HL-60/S4 treated with retinoic acid at 250 ng/mL for 4 days and 3 days (cell line): ENCODE data around the gene IFT52.

Experiments
- in situ Hi-C: fragments of 300-500 bp; cut with MboI; formaldehyde crosslinking; loops from 2 replicates; pipeline ENCODE4 v1.7.0; 2022; ENCODE audit warnings: low sequenced_read_pairs

IFT52 gene

DNA sequence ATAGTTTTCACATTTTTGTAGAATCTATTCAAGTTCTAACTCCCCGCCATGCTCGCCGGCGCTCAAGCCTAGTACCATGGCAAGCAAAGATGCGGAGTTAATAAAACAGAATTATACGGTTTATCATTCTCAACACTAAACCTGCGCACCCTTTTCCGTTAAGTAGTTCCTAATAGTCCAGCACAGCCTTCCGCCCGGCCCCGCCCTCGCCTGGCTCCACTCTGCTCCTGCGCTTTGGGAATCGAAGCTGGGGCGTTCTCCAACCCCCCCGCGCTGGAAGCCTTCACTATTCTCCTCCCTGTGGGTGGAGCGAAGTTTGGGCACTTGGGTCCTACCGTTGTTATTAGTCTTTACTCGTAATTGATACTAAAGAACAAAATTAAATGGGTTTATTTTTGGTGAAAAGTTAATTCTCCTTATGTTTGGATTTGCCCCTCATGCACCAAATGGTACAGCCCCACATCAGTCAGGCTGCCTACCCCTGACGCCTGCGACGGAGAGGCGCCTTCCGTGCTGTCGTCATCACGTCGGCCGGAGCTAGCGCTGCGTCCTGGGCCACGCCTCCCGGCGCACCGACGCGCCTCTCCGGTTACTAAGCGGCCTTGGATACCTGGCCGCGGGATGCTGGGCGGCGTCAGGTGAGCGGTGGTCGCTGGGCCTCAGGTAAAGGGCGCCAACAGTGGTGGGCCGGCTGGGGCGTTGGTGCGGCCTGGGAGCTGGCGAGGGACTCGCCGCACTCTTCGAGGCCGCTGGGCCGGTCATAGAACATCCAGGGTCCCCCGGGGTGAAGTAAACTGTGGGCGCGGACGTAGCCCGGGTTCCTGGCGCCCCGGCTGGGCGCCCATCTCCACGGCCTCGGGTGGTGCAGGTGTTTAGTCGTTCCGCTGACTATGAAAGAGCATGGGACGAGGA lies at the start of gene IFT52:
Gene IFT52, plus strand, starts transcription at position 546 of the 912 bp plus-strand sequence. CDS start 3,762 bp downstream, outside the sequence.
- in situ Hi-C loops = no loop called here

DNA sequence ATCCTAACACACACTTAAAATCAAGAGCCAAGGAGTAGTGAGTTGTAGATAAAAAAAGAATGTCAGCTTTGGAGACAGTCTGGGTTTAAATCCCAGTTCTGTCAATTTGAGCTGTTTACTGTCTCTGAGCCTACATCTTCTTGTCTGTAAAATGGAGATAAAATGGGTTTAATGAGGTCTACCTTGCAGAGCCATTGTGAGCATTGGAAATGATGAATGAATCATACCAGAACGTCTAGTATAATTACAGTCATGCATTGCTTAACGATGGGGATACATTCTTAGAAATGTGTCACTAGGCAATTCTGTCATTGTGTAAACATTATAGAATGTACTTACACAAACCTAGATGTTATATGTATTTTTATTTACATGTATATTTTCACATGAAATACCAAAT lies 49.5 kb upstream of the IFT52 start:
- in situ Hi-C loops = loop anchor here (25.0 kb wide), 1 partner anchor 546 kb away; no protein-coding TSS in a partner anchor

- in situ Hi-C loops = loop anchor here (25.0 kb wide), 1 partner anchor 545 kb away; no protein-coding TSS in a partner anchor
These were observed 48.6 kb upstream of the IFT52 start for GRCh38 chr20:43542161-43542560.

- in situ Hi-C loops = loop anchor here (25.0 kb wide), 1 partner anchor 545 kb away; no protein-coding TSS in a partner anchor
These were observed 48.1 kb upstream of the IFT52 start for GRCh38 chr20:43542674-43543073.

- in situ Hi-C loops = loop anchor here (25.0 kb wide), 1 partner anchor 544 kb away; no protein-coding TSS in a partner anchor
These were observed 47.6 kb upstream of the IFT52 start for GRCh38 chr20:43543138-43543537.

DNA sequence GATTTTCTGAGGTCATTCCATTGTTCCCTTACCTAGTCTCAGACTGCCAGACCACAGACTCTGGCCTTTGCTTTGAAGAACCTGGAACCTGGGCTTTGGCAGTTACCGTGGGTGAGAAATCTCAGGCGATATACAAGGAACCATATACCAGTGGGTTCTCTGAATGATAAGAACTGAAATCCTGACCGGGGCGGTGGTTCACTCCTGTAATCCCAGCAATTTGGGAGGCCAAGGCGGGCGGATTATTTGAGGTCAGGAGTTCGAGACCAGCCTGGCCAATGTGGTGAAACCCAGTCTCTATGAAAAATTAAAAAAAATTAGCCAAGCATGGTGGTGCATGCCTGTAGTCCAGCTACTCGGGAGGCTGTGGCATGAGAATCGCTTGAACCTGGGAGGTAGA lies 46.2 kb upstream of the IFT52 start:
- in situ Hi-C loops = loop anchor here (25.0 kb wide), 1 partner anchor 543 kb away; no protein-coding TSS in a partner anchor

GRCh38 chr20:43545837-43546578 lies 44.7 kb upstream of the IFT52 start:
- in situ Hi-C loops = loop anchor here (25.0 kb wide), 1 partner anchor 541 kb away; no protein-coding TSS in a partner anchor

- in situ Hi-C loops = loop anchor here (25.0 kb wide), 1 partner anchor 539 kb away; no protein-coding TSS in a partner anchor
These were observed 42.4 kb upstream of the IFT52 start for GRCh38 chr20:43548273-43548880.

GRCh38 chr20:43549416-43550065 lies 41.2 kb upstream of the IFT52 start:
- in situ Hi-C loops = loop anchor here (25.0 kb wide), 1 partner anchor 538 kb away; no protein-coding TSS in a partner anchor

- in situ Hi-C loops = no loop called here
These were observed 40.3 kb upstream of the IFT52 start for GRCh38 chr20:43550456-43550855.

- in situ Hi-C loops = no loop called here
These were observed 36.4 kb upstream of the IFT52 start for GRCh38 chr20:43554369-43554768.

GRCh38 chr20:43558412-43559146 lies 32.2 kb upstream of the IFT52 start, which contains the start of gene SGK2:
Gene SGK2, plus strand, starts transcription at chr20:43559027. Its CDS starts 7,469 bp downstream, at chr20:43566496.
- in situ Hi-C loops = no loop called here

- in situ Hi-C loops = no loop called here
These were observed 31.4 kb upstream of the IFT52 start for GRCh38 chr20:43559147-43559987.

GRCh38 chr20:43560974-43561373 lies 29.8 kb upstream of the IFT52 start:
- in situ Hi-C loops = no loop called here

DNA sequence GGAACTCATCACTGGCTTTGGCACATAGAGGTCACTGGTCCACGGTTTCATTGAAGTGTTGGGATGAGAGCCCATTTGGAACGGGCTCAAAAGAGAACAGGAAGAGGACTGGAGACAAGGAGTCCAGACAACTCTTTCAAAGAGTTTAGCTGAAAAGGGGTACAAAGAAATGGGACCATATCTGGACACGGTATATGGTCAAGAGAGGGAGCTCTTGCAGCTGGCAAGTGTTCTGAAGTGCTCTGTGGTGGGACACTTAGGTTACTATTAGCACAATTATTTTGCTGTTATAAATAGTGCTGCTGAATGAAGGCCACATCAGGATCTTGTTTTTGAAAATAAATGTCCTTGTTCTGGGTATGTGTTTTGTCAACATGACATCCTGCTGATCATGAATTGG lies 27.3 kb upstream of the IFT52 start:
- in situ Hi-C loops = no loop called here

DNA sequence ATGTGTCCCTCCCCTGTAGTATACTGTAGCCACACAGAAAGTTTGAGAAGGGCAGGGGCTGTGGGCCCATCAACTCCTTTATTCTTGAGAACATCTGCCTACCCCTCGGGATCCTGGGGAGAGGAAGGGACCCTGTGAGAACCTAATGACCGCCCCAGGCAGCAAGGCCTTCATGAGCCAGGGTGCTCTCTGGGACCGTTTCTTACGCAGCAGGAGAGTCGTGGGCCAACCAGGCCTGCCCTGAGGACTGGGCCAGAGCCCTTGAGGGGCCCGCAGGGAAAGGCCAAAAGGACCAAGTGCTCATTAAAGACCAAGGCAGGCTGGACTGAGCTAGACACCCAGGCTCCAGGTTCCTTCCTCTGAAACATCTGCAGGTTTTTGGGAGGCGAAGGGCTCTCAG lies 26.7 kb upstream of the IFT52 start:
- in situ Hi-C loops = no loop called here

DNA sequence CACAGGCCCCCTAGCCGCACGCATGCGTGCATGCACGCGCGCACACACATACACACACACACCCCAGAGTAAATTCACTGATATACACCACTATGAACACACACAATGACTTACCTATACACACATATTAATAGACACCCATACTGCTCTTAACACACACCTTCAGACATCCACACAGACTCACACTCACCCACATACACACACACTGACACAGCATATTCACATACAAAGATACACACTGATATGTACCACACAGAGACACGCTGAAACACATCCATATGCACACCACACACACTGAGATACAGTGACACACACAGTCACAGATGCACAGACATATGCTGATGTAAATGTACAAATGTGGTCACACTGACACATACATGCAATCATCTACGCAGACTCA lies 26.3 kb upstream of the IFT52 start:
- in situ Hi-C loops = no loop called here

- in situ Hi-C loops = no loop called here
These were observed 25.6 kb upstream of the IFT52 start for GRCh38 chr20:43564993-43565757.
